ENCODE results near the gene NCL. TPM values are rescaled to one million over a fixed set of nuclear protein-coding genes. Genes with fewer than 3 reads are reported as not detected.

NCL gene
- total RNA-seq, 1 experiment from 2014 or later, result 1,077 TPM

DNA sequence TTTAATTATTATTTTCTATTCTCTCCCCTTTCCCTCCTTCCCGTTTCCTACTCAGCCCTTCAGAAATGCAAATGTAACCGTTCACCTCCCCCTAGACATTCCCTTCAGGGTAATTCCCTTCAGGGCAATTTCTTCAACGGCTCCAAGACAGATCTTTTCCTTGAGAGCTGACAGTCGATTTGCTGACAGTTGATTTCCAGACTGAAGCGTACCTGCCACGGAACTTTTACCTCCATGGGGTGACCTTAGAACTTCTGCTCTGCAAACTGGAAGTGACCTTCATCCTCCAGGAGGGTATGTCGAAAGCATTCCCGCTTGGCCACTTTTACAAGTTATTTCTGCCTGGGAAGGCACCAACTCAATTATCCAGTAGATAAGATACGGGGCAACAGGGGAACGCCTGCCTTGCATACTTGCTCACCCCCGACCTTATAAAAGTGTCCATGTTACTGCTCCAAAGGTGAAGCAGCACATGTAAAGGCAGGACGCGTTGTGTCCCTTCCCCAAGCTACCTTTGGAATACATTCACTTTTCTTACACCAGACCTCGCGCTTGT, 50.3 kb downstream of the NCL start:
- CTCF ChIA-PET, result no interaction called here
- no peak overlapping the region for H3K4me2 ChIP-seq (ENCODE audit: low read length)
- H3K27me3 ChIP-seq (ENCODE audit: insufficient read depth, low read length), result no peaks in the 10 kb centered on the region
- no peaks in the 10 kb centered on the region for H3K36me3 ChIP-seq (ENCODE audit: control insufficient read depth in 1 of 2, insufficient read depth in 2 of 2, low read length in 2 of 2)
- no peaks in the 10 kb centered on the region for H3K9me2 ChIP-seq (ENCODE audit: insufficient read depth)
- peaks cover 0 to 13% of the 10 kb centered on the region in 2 experiments; a peak in 1 of 4 replicates for H3K4me1 ChIP-seq (ENCODE audit: control insufficient read depth in 1 of 2, insufficient read depth in 2 of 2, low read length in 2 of 2)
- no peak overlapping the region for H3K9ac ChIP-seq (ENCODE audit: low read length)
- no peak for TF ChIP-seq CBX3 (IDR thresholded peaks at IDR 0.05; ENCODE audit: low read depth)
- TF ChIP-seq, protein P1, sequence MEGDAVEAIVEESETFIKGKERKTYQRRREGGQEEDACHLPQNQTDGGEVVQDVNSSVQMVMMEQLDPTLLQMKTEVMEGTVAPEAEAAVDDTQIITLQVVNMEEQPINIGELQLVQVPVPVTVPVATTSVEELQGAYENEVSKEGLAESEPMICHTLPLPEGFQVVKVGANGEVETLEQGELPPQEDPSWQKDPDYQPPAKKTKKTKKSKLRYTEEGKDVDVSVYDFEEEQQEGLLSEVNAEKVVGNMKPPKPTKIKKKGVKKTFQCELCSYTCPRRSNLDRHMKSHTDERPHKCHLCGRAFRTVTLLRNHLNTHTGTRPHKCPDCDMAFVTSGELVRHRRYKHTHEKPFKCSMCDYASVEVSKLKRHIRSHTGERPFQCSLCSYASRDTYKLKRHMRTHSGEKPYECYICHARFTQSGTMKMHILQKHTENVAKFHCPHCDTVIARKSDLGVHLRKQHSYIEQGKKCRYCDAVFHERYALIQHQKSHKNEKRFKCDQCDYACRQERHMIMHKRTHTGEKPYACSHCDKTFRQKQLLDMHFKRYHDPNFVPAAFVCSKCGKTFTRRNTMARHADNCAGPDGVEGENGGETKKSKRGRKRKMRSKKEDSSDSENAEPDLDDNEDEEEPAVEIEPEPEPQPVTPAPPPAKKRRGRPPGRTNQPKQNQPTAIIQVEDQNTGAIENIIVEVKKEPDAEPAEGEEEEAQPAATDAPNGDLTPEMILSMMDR (IDR thresholded peaks at IDR 0.05 in 2 of 3, conservative IDR thresholded peaks at IDR 0.05 in 1 of 3; ENCODE audit: borderline replicate concordance in 1 of 3, insufficient read depth in 1 of 3, low read depth in 2 of 3, low read length in 2 of 3), result no peak
- no peak for TF ChIP-seq ELF1 (IDR thresholded peaks at IDR 0.05; ENCODE audit: borderline replicate concordance, low read depth)
- TF ChIP-seq ZNF274 (IDR thresholded peaks at IDR 0.05; ENCODE audit: low read depth, low read length), result no peak
- no peak for TF ChIP-seq ZFX (IDR thresholded peaks at IDR 0.05)
- TF ChIP-seq FOSL1 (IDR thresholded peaks at IDR 0.05; ENCODE audit: low read depth), result no peak
- no peak for TF ChIP-seq RAD21 (IDR thresholded peaks at IDR 0.05; ENCODE audit: low read depth)
- TF ChIP-seq SIN3A (IDR thresholded peaks at IDR 0.05; ENCODE audit: low read depth), result no peak
- no peak for TF ChIP-seq EZH2phosphoT487 (IDR thresholded peaks at IDR 0.05; ENCODE audit: borderline replicate concordance)
- TF ChIP-seq SP1 (IDR thresholded peaks at IDR 0.05; ENCODE audit: low read depth), result no peak
- TF ChIP-seq, protein P2, sequence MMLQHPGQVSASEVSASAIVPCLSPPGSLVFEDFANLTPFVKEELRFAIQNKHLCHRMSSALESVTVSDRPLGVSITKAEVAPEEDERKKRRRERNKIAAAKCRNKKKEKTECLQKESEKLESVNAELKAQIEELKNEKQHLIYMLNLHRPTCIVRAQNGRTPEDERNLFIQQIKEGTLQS (IDR thresholded peaks at IDR 0.05), result no peak
- TF ChIP-seq, protein P3, sequence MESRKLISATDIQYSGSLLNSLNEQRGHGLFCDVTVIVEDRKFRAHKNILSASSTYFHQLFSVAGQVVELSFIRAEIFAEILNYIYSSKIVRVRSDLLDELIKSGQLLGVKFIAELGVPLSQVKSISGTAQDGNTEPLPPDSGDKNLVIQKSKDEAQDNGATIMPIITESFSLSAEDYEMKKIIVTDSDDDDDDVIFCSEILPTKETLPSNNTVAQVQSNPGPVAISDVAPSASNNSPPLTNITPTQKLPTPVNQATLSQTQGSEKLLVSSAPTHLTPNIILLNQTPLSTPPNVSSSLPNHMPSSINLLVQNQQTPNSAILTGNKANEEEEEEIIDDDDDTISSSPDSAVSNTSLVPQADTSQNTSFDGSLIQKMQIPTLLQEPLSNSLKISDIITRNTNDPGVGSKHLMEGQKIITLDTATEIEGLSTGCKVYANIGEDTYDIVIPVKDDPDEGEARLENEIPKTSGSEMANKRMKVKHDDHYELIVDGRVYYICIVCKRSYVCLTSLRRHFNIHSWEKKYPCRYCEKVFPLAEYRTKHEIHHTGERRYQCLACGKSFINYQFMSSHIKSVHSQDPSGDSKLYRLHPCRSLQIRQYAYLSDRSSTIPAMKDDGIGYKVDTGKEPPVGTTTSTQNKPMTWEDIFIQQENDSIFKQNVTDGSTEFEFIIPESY (IDR thresholded peaks at IDR 0.05; ENCODE audit: extremely low read depth, insufficient replicate concordance, low read length), result no peak
- no peak for TF ChIP-seq EZH2 (IDR thresholded peaks at IDR 0.05)
- no peak for TF ChIP-seq EGR1 (IDR thresholded peaks at IDR 0.05; ENCODE audit: low read depth)
- DNase-seq (ENCODE audit: low read depth, low spot score) (no peak), ATAC-seq (no peak)
- H3K79me2 ChIP-seq (ENCODE audit: insufficient read depth, low read length), result no peaks in the 10 kb centered on the region
- peaks cover 6 to 14% of the 10 kb centered on the region in 2 experiments; a peak in 2 of 4 replicates for H3K9me3 ChIP-seq (ENCODE audit: control insufficient read depth in 1 of 2, insufficient read depth in 1 of 2, low read depth in 1 of 2, low read length in 2 of 2)
- no peak overlapping the region for H3K4me3 ChIP-seq (replicated peaks in 1 of 2; ENCODE audit: low read depth in 1 of 2, low read length in 2 of 2)
- BruUV-seq (replicated peaks), result no TSS peak
- POLR2A ChIA-PET, result no interaction called here
- H2AFZ ChIP-seq (ENCODE audit: low read depth, low read length, poor library complexity, severe bottlenecking), result no peak overlapping the region
- intact Hi-C loops (cut with micrococcal nuclease), result loop anchor here (5.0 kb wide), 1 partner anchor 187 kb away; no protein-coding TSS in a partner anchor
- RAD21 ChIA-PET (ENCODE audit: low non-redundant PET in 1 of 2, low total read pairs in 2 of 2, uncharacterized antibody in 2 of 2, unreplicated experiment in 2 of 2), result no interaction called here
- no peak overlapping the region for H3K27ac ChIP-seq (ENCODE audit: low read depth, low read length)
- no peaks in the 10 kb centered on the region for H4K20me1 ChIP-seq (ENCODE audit: insufficient read depth)

Measured in HCT116 (cell line).